B cell (primary cell): ENCODE results near the gene ARHGAP26.

Experiments used
- CTCF ChIP-seq: fragments of 200-600 bp; IDR thresholded peaks from one replicate; pipeline ENCODE4 v1.8.0; 2022; ENCODE audit warnings: antibody characterized with exemption, mild to moderate bottlenecking
- EZH2 ChIP-seq: IDR thresholded peaks from 2 replicates; pipeline ENCODE4 v1.6.1; 2012; ENCODE audit warnings: borderline replicate concordance, low read depth, mild to moderate bottlenecking, moderate library complexity, low read length; ENCODE audit not compliant: insufficient read depth, poor library complexity, severe bottlenecking

GRCh38 chr5:142758062-142758795 lies 11.9 kb upstream of the ARHGAP26 start:
- TF ChIP-seq EZH2 (no peak), CTCF (no peak)
